Measurements from ENCODE around the gene MC2R.

The MC2R gene

DNA sequence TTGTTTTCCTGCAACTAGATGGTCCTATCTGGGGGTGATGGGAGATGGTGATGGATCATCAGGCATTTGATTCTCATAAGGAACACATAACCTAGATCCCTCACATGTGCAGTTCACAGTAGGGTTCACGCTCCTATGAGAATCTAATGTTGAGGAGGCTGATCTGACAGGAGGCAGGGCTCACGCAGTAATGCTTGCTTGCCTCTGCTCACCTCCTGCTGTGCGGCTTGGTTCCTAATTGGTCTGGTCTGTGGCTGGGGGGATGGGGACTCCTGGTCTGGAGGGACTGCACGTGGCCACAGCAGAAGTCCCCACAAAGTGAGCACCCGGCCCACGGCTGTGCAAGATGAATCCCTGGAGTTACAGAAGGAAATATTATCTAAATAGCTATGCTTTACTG lies 80.1 kb downstream of the MC2R start:
- intact Hi-C loops (cut with DNase I) = no loop called here
- DNase-seq = no peak

DNA sequence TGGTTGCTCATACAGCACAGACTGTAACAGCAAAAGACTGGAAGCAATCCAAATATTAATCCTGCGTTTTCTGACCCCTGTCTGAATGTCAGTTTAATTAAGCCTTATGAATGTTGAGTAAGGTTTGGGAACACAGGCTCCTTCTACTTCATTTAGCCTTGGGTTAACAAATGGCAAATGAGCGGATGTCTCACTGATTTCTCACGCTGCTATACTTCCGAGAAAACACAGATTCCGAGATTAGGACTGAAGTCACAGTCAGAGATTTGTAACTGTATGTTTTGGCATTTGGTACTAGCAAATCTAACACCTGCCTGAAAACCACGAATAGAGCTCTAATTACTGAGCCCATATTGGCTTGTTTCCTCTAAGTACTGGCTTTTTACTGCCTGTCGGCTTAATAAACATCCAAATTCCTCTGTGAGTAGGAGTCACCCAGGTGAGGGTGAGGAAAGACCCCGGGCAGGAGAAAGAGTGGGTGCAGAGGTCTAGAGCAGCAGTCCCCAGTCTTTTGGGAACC lies 80.8 kb downstream of the MC2R start:
- DNase-seq = no peak
- intact Hi-C loops (cut with DNase I) = no loop called here

Measured in head of caudate nucleus (tissue), 42 donors.